NCI-H2227 treated with DMSO at 0.1 percent for 48 hours (cell line): ENCODE results near the gene MEX3D.

Experiments
- DNase-seq: peaks from one replicate; lab custom pipeline; 2025; lab: John Stamatoyannopoulos, UW

The MEX3D gene

DNA sequence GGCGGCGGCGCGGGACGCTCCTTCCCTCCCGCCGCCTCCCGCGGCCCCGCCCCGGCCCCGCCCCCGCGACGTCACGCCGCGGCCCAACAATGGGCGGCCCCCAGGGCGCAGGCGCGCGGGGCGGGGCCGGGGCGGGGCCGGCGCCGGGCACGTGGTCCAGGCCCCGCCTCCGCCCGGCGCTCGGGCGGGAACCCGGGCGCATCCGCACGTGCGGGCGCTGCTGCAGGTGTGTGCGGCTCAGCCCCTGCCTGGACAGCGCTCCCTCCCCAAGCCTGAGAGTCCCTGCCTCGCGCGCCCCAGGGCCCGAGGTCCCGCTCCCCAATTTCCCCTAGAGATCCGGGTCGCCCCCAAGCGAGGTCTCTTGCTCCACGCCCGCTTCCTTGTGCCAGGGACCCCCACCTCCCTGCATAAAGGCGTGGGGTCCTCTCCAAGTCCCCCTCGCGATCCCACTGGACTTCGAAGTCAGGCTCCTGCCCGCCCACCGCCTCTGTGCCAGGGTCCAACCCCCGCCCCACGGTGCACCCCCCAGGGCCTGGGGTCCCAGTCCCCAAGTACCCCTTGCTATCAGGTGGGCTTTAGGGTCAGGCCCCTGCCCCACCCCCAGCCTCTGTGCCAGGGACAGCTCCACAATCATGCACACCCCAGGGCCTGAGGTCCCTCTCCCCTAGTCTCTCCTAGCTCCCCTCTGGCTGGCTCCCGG, at the start of gene MEX3D:
TSS of gene MEX3D (minus strand) at position 6 of the 700 bp plus-strand sequence. CDS start 267 bp downstream, outside the sequence.
- peak; percentile 55 for DNase-seq

DNA sequence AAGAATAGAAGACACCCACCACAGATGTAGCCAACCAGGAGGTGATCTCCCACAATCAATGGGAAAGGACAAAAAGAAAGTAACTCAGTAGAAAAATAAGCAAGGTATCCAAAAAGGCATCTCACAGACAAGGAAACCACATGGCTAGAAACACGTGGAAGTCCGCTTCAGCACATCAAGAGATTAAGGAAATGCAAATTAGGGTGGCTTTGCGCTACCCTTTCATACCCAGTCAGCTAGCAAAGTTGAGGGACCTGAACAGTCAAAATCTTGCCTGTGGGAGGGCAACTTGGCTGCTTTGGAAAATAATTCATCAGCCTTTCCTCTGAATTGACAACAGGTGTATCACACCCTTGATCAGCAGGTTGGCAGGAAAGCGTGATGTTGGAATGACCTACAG, 48.8 kb upstream of the MEX3D start:
- DNase-seq: no peak

DNA sequence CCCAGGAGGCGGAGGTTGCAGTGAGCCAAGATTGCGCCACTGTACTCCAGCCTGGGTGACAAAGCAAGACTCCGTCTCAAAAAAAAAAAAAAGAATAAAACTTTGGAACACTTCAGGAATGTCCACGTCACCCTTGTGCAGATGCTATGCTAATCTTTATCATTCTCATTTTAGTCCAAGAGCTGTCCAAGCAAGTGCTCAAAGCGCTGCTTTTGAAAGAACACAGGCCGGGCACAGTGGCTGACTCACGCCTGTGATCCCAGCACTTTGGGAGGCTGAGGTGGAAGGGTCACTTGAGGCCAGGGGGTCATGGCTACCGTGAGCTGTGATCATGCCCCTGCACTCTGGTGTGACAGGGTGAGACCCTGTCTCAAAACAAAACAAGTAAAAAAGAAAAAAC, 48.3 kb upstream of the MEX3D start:
- no peak for DNase-seq

DNA sequence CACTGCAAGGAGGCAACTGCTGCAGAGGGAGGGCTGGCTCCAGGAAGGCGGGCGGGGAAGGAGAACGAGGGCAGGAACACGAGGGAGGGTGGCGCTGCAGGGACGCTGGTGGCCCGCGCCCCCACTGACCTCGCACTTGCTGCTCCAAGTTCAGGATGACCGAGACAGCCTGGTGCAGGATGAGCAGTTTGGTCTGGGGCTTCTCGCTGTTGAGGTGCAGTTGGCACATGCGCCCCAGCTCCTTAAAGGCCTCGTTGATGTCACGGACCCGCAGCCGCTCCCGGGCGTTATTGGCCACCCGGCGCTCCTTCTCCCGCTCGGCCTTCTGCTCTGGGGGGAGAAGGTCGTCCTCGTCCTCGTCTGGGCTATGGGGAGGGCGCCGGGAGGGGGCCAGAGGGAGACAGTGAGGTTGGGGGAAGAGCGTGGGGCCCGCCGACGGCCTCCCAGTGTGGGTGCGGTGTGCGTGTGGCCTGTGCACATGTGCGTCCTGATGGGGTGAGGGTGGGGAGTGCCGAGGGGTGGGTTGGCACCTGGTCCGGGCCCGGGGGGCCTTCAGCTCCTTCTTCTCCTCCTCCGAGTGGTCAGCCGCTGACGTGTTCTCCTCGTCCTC, 47.1 kb upstream of the MEX3D start:
- DNase-seq: no peak

DNA sequence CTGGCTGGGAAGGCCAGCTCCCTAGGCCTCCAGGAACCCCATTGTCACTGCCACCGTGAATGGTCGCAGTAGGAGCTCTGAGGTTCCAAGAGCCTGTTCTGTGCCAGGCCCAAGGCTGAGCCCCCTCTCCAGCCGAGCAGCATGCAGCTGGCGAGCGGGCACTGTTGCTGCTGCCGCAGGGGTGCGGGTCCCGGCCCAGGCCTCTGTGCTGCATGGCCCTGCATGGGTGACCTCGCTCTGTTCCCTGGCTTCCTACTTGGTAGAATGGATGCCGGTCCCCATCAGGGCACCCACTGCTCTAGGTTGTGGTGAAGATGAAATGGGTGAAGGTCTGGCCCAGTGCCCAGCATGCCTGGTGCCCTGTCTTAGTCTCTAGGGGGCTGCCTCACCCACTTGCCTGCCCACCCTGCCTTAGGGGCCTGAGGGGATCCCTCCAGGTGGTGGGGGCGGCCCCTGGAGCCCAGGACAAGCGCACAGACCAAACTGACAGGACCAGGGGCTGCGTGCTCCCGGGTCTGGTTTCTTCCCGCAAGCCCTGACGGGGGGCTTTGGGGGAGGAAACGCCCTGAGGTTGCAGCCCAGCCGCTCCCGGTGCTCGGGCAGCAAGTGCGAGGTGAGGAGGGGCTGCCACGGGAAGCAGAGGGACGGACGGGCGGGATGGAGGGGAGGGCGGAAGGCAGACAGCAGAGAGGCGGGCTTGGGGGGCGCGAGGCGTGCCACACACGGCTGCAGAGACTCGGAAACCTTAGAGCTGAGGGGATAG, 45.9 kb upstream of the MEX3D start:
- no peak for DNase-seq

DNA sequence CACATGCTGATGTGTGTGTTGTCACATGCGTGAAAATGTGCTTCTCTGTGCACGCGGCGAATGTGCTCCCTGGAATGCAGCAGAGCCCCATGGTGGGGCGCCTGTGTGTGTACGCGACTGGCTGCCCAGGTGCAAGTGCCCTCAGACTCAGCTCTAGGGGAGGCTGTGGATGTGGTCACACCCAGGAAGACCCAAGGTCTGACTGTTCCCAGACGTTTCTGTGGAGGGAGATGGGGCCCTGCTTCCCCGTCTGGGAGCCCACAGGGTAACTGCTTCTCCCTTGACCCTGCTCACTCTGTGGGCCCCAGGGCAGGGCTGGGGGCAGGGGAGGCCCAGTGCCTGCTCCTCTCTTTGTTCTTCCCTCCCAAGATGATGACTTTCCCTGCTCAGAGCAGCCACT, 45.0 kb upstream of the MEX3D start:
- DNase-seq: no peak

DNA sequence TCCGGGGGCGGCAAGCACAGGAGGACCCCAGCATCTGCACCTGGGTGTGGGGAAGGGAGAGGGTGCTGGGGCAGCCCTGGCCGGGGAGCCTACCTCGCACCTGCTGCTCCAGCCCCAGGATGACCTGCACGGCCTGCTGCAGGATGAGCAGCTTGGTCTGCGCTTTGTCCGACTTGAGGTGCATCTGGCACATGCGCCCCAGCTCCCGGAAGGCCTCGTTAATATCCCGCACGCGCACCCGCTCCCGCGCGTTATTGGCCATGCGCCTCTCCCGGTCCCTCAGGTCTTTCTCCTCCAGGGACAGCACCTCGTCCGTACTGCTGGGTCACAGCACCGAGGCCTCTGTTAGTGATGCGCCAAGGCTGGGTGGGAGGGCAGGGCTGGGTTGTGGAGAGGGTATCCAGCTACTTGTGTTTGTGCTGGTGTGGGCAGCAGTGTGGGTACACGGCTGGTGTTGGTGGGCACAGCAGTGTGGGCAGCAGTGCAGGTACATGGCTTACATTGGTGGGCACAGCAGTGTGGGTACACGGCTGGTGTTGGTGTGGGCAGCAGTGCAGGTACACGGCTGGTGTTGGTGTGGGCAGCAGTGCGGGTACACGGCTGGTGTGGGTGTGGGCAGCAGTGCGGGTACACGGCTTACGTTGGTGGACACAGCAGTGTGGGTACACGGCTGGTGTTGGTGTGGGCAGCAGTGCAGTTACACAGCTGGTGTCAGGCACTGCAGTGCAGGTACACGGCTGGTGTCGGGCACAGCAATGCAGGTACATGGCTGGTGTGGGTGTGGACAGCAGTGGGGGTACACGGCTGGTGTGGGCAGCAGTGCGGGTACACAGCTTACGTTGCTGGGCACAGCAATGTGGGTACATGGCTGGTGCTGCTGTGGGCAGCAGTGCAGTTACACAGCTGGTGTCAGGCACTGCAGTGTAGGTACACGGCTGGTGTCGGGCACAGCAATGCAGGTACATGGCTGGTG, 44.3 kb upstream of the MEX3D start:
- no peak for DNase-seq

DNA sequence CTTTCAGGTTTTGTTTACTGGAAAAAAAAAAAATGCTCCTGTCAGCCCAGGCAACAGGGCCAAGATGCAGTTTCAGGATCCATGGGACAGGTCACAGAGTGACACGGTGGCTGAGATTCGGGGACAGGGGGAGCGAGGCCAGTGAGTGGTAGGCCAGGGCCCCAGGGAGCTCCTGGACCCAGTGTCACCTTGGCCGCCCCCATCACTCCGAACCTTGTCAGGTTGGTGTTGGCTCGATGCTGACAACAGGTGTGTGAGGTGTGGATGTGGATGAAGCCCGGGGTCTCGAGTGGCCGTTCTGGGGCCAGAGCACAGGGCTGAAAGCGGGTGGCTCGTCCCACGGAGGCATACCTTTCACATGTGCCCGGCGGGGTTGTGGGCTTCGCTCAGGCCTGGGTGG, 43.2 kb upstream of the MEX3D start:
- no peak for DNase-seq

DNA sequence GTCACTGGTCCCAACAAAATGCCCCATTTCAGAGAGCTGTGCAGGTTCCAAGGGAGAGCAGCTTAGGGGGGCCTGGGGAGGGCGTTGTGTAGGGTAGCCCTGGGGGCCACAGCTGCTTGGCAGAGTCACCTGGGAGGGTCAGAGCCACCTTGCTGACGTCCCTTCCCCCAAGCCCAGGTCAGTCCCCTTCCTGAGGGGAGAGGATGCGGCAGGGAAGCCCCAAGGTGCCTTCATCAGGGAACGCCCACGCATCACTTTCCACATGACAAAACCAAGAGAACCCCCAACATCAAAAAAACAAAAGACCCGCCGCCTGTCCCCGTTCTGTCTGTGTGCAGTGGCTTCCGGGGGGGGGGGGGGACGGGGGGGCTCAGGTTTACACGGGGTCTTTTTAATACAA, 42.5 kb upstream of the MEX3D start:
- no peak for DNase-seq

DNA sequence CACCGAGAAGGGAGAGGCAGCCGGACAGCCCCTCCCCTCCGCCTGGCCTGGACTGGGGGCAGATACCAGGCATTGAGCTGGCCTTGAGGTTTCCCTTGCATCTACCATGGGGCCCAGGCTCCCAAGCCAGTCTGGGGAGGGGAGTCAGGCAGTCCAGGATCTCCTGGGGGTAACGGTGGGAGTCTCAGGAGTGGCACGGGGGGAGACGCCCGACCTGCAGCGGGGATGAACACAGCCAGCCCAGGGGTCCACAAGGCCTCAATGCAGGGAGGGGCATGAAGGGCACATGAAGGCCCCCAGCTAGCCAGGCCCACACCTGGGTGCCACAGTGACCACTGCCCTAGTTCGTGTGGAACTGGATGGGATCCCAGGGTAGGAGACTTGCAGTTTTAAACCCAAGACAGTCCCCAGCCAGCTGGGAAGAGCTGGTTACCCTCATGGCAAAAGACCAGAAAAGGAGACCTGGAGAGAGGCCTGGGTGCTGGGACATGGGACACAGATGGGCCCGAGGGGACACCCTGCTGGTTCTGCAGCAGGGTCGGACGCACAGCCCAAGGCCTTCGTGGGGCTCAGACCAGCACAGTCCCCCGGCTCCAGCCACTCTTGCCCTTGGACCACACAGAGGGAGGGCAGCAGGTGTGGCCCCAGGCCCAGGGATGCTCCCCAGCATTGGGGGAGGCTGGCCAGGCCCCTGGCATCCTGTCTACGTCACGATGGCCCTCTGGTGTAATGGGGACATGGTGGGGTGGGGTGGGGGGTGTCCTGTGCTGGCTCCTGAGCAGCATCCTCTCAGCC, 41.8 kb upstream of the MEX3D start:
- DNase-seq: no peak

DNA sequence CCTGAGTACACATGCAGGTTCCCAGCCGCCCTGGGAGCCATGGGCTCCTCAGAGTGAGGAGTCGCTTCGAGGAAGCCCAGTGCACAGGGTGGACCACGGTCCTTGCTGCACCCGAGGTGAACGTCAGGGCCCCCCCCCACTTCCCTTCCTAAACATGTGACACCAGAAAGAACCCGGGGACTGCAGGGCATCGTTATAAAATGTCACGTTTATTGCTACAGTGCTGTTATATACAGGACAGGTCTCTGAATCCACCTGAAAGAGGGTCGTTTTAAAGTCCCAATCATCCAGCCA, 40.9 kb upstream of the MEX3D start:
- DNase-seq: peak; percentile 5

DNA sequence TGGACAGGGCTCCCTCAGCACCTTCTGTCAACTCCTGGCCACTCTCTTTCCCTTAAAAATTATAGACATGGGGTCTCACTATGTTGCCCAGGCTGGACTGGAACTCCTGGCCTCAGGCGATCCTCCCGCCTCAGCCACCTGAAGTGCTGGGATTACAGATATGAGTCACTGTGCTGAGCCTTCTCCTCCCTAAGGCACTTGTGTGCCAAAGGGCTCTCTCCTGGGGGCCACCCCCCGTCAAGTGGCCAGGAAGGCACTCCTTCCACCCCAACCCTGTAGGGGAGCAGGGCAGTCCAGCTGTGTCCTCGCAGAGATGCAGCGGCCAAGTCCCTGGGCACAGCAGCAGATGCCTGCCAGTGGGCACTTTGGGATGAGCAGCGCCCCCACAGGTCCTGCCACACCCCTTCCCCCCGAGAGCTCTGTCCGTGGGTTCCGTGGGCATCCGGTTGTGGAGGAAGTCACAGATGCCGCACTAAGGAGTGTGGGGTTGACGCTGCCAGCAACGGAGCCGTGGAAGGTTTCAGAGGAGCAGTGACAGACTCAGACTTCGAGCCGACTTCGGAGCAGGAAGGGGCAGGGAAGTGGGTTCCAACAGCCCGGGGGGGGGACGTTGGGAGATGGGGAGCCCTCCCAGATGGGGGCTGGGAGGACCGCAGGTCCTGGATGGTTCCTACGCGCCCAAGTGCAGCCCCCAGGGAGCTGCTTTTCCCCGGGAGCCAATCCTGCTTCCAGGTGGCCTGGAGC, 40.4 kb upstream of the MEX3D start:
- DNase-seq: no peak

DNA sequence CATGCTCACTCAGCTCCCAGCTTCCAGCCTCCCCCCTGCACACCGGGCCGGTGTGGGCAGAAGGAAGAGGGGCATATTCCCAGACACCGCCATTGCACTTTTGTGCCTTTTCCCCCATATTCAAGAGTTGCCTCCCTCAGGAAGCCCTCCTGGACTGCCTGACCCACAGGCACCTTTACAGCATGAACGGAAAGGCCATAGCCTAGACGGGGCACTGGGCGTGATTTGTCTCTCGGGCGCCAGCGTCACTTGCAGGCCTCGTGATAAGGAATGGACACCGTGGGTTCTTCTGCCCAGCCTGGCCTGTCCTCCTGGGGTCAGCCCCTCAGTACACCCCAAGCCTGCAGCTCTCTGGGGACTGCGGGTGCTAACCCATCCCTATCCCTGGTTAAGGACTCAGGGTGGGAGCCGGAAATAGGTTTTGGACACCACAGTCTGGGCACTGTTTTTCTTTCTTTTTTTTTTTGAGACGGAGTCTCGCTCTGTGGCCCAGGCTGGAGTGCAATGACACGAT, 38.1 kb upstream of the MEX3D start:
- DNase-seq: no peak

DNA sequence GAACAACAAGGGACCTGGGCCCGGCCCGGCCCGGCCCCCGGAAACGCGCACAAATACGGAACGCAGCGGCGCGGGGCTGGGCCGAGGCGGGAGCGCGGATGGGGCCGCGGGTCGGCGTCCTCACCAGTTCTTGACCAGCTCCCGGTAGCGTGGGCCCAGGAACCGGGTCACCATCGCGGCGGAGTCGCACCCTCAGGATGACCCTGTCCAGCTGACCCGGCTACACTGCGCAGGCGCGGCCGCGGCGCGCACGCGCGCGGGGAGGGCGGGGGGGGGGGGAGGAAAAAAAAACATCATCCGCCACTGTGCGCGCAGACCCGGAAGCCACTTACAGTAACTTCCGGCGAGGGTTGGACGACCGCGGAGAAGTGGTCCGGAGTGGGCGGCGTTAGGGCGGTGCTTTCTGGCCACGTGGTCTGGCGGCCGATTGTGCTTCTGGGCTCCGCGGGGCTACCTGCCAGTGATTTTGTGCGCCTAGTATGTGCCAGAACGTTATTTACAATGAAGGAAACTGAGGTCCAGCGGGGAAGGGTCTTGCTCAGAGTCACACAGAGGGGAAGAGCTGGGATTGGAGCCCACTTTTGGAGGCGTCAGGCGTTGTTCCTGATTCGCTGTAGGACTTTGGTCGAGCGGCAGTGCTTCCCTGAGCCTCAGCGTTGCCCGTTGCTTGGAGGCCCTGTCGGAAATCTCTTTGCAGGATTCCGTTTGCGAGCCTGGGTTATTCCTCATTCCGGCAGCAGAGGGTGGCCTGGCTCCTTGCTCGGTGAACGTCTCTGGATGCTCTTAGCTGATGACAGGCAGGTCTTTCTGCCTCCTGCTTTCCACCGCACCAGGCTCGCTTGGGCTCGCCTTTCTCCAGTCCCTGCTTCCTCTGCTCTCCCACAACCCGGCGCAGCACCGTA, 37.4 kb upstream of the MEX3D start, which contains the start of gene UQCR11:
TSS of gene UQCR11 (minus strand) at position 227 of the 902 bp plus-strand sequence. CDS start at position 174, 53 bp downstream.
- DNase-seq: peak; percentile 87

DNA sequence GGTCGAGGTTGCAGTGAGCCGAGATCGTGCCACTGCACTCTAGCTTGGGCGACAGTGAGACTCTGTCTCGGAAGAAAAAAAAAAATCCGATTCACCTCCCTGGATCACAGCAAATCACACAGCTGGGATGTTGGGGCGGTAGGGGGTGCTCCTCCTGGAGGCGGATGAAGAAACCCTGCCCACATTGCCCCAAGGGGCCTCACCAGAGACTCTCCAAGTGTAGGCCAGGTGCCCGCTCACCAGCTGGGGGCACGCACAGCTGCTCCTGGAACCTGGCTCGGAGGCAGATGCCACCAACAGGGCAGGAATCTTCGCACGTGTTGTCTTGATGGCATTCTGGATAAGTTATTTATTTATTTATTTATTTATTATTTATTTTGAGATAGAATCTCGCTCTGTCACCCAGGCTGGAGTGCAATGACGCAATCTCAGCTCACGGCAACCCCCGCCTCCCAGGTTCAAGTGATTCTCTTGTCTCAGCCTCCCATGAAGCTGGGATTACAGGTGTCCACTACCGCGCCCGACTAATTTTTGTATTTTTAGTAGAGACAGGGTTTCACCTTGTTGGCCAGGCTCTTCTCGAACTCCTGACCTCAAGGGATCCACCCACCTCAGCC, 34.1 kb upstream of the MEX3D start:
- no peak for DNase-seq

DNA sequence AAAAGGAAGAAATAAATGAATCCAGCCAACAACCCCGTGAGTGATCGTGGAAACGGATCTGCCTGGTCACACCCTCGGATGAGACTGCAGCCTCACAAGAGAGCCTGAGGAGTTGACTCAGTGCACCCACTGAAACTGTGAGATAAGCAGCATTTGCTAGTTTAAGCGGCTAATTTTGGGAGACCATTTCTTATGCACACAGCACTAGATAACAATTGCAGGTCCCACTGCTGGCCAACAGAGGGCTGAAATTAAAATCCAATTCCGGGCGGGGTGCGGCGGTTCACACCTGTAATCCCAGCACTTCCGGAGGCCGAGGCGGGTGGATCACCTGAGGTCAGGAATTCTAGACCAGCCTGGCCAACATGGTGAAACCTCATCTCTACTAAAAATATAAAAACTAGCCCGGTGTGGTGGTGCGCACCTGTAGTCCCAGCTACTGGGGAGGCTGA, 33.5 kb upstream of the MEX3D start:
- no peak for DNase-seq

DNA sequence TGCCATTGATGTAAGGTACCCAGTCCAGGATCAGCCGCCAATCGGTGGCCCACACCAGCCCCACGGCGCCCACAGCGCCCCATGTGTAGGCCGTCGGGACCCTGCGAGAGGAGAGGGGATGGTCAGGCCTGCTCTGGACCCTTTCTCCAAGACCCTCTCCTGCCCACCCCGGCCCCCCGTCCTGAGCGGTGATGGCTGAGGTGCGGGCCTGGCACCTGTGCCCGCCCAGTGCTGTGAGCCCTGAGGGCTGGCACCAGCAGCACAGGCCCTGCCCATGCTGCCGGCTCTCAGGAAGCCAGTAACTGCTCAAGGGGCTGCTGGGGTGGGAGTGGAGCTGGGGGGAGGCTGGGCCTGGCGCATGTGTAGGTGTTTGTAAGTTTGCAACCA, 31.3 kb upstream of the MEX3D start:
- DNase-seq: no peak

DNA sequence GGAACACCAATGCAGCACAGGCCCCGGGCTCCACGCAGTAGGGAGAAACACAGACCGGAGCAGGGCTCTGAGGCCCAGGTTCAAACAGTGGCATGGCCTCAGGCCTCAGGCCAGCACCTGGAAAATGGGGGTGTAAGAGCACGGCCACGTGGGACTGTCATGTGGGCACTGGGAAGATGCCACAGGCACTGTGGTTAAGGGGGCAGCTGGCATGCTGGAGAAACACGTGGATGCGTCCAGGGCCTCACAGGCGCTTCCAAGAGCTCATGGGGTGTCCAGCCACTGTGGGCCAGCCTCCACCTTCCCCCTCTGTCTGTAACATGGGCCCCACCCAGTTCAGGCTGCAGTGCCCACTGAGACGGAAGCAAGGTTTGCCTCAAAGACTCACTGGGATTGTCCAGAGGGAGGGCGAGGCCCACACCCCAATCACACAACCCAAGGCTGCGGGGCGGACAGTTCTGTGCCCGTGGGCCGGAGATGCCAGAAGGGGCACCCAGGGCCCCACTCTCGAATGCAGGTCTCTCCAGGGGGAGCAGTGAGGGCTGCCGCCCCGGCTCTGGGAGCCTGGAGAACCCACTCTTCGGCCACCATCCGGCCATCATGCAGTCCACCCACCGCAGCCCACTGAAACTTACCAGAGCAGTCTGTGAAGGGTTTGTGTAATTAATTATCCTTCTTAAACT, 30.8 kb upstream of the MEX3D start:
- no peak for DNase-seq
